Neural progenitor cell (in vitro differentiated cells): ENCODE data around the gene CREG2. TPM values are rescaled to one million over a fixed set of nuclear protein-coding genes. Genes with fewer than 3 reads are reported as not detected.

Experiments
- DNase-seq: peaks from one replicate; pipeline ENCODE4 v3.0.0-alpha.2; 2016; ENCODE audit warnings: low spot score
- H2AFZ ChIP-seq: fragments of 200-600 bp; sonication (generic); replicated peaks from 2 replicates; pipeline ENCODE4 v1.6.1; 2016; ENCODE audit warnings: antibody characterized with exemption
- H3F3A ChIP-seq: fragments of 200-600 bp; sonication (generic); 2 replicates; pipeline ENCODE4 v1.6.1; 2016; ENCODE audit warnings: antibody characterized with exemption, low read depth
- H3K27ac ChIP-seq: fragments of 200-600 bp; sonication (generic); 2 replicates; pipeline ENCODE4 v1.5.1; 2016; ENCODE audit warnings: mild to moderate bottlenecking
- H3K27me3 ChIP-seq: fragments of 200-600 bp; sonication (generic); 2 replicates; pipeline ENCODE4 v1.6.1; 2016; ENCODE audit warnings: mild to moderate bottlenecking, moderate library complexity
- H3K36me3 ChIP-seq: fragments of 200-600 bp; sonication (generic); 2 replicates; pipeline ENCODE4 v1.5.1; 2016
- H3K4me1 ChIP-seq: fragments of 200-600 bp; sonication (generic); 2 replicates; pipeline ENCODE4 v1.6.1; 2016; ENCODE audit warnings: mixed run types
- H3K4me2 ChIP-seq: fragments of 200-600 bp; sonication (generic); 2 replicates; pipeline ENCODE4 v1.6.1; 2016
- H3K4me3 ChIP-seq: fragments of 200-600 bp; sonication (generic); 2 replicates; pipeline ENCODE4 v1.5.1; 2016
- H3K79me2 ChIP-seq: fragments of 200-600 bp; sonication (generic); 2 replicates; pipeline ENCODE4 v1.6.1; 2016; ENCODE audit warnings: low read depth
- H3K9ac ChIP-seq: fragments of 200-600 bp; sonication (generic); 2 replicates; pipeline ENCODE4 v1.6.1; 2016
- H3K9me3 ChIP-seq: fragments of 200-600 bp; sonication (generic); 2 replicates; pipeline ENCODE4 v1.5.1; 2016; ENCODE audit warnings: low read depth
- H4K20me1 ChIP-seq: fragments of 200-600 bp; sonication (generic); 2 replicates; pipeline ENCODE4 v1.6.1; 2016; ENCODE audit warnings: low read depth
- H3K27ac Mint-ChIP-seq: 3 replicates; pipeline ENCODE4 v1.8.0; 2021; ENCODE audit warnings: mixed read lengths
- H3K27me3 Mint-ChIP-seq: 2 replicates; pipeline ENCODE4 v1.8.0; 2022; ENCODE audit warnings: low read depth, mild to moderate bottlenecking, inconsistent platforms, moderate library complexity, mixed read lengths; ENCODE audit not compliant: insufficient read depth
- H3K36me3 Mint-ChIP-seq: 3 replicates; pipeline ENCODE4 v1.8.0; 2021; ENCODE audit warnings: mixed read lengths
- H3K4me1 Mint-ChIP-seq: 3 replicates; pipeline ENCODE4 v1.8.0; 2021; ENCODE audit warnings: mixed read lengths
- H3K4me3 Mint-ChIP-seq: 3 replicates; pipeline ENCODE4 v1.8.0; 2021; ENCODE audit warnings: mild to moderate bottlenecking, moderate library complexity, mixed read lengths
- H3K9me3 Mint-ChIP-seq: 3 replicates; pipeline ENCODE4 v1.8.0; 2020; ENCODE audit warnings: mixed read lengths
- EZH2 ChIP-seq: fragments of 200-600 bp; sonication (generic); IDR thresholded peaks from 2 replicates; pipeline ENCODE4 v1.6.1; 2017; ENCODE audit warnings: antibody characterized with exemption, mild to moderate bottlenecking, moderate library complexity
- EZH2phosphoT487 ChIP-seq: fragments of 200-600 bp; sonication (generic); IDR thresholded peaks from 2 replicates; pipeline ENCODE4 v1.6.1; 2017; ENCODE audit warnings: antibody characterized with exemption
- total RNA-seq: library from RNA; depleted of rRNA; stranded (reverse); fragments of >200 nt; gene quantifications from 2 replicates; pipeline ENCODE4 v1.2.3, GENCODE V29; 2015; ENCODE audit warnings: low replicate concordance
- TF ChIP-seq, protein P1 (sequence below): fragments of 200-600 bp; sonication (generic); IDR thresholded peaks from 2 replicates; pipeline ENCODE4 v1.5.1; 2017; ENCODE audit warnings: antibody characterized with exemption, mild to moderate bottlenecking

The CREG2 gene
- total RNA-seq, 1 donor from 2014 or later = not detected

DNA sequence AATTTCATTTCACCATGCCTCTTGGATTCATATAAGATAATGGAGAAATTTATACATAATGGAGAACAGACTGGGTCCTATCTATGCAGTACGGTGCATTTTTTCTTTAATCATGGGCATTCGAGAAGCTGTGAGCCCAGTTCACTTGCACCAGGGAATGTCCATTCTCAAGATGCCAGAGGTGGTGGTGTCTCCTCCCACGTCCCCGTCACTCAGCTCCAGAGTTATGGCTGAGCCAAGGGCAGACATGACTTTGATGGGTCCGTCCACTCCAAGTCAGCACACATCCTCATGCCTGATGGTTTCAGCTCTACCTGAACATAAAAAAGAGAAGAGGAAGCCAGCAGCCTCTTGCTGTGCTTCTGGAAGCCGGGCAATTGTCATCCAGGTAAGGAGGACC, 42.1 kb upstream of the CREG2 start:
- Histone ChIP-seq H3F3A (no peaks in the 10 kb centered on the region), H3K27ac (no peak overlapping the region), H2AFZ (no peak overlapping the region), H3K27me3 (peaks cover 7% of the 10 kb centered on the region), H3K79me2 (no peaks in the 10 kb centered on the region), H3K4me3 (no peak overlapping the region), H3K9me3 (no peaks in the 10 kb centered on the region), H3K4me2 (no peak overlapping the region), H3K4me1 (no peaks in the 10 kb centered on the region), H3K36me3 (no peaks in the 10 kb centered on the region), H4K20me1 (no peaks in the 10 kb centered on the region), H3K9ac (no peak overlapping the region)
- Mint-ChIP-seq H3K36me3 (no peaks in the 10 kb centered on the region), H3K27me3 (peaks cover 2% of the 10 kb centered on the region), H3K27ac (no peak overlapping the region), H3K9me3 (peaks cover 7% of the 10 kb centered on the region), H3K4me1 (peaks cover 4% of the 10 kb centered on the region), H3K4me3 (no peak overlapping the region)
- no peak for TF ChIP-seq EZH2phosphoT487
- DNase-seq = no peak

DNA sequence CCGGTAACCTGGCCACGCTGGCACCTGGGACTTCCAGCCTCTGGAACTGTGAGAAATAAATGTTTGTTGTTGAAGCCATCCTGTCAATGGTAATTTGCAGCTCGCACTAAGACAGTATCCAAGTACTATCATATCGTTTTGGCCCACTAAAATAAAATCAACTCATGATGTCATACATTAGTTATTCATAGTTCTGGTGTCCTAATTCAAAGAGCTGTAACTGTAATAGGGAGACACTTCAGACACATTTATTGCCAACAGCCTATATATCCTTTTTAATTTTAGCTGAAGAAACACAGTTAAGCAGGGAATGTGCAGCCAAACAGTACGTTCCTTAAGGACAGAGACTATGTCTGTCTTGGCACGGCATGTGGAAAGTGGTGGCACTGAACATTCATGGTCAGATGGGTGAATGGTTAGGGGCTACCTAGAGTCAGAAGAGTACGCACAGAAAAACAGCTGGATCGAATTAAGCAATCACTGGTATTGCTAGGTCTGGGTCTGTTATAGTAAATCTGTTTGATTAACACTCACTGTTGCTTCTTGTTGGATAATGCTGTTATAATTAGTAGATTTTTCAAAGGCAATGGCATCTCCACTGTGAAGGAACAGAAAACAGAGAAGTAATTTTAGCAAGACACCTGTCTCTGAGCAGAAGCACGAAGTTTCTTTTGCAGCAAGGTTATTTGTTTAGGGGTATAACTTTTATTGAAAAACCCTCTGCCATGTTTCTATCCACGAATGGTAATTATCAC, 41.3 kb upstream of the CREG2 start:
- no peak overlapping the region for H3K27ac ChIP-seq
- no peaks in the 10 kb centered on the region for H3F3A ChIP-seq
- peaks cover 7% of the 10 kb centered on the region for H3K9me3 Mint-ChIP-seq
- H3K27me3 Mint-ChIP-seq = peaks cover 2% of the 10 kb centered on the region
- H3K27ac Mint-ChIP-seq = no peak overlapping the region
- TF ChIP-seq EZH2 (no peak), EZH2phosphoT487 (no peak)
- TF ChIP-seq, protein P1, sequence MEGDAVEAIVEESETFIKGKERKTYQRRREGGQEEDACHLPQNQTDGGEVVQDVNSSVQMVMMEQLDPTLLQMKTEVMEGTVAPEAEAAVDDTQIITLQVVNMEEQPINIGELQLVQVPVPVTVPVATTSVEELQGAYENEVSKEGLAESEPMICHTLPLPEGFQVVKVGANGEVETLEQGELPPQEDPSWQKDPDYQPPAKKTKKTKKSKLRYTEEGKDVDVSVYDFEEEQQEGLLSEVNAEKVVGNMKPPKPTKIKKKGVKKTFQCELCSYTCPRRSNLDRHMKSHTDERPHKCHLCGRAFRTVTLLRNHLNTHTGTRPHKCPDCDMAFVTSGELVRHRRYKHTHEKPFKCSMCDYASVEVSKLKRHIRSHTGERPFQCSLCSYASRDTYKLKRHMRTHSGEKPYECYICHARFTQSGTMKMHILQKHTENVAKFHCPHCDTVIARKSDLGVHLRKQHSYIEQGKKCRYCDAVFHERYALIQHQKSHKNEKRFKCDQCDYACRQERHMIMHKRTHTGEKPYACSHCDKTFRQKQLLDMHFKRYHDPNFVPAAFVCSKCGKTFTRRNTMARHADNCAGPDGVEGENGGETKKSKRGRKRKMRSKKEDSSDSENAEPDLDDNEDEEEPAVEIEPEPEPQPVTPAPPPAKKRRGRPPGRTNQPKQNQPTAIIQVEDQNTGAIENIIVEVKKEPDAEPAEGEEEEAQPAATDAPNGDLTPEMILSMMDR = no peak
- no peak overlapping the region for H2AFZ ChIP-seq
- no peaks in the 10 kb centered on the region for H3K36me3 Mint-ChIP-seq
- no peaks in the 10 kb centered on the region for H3K4me1 Mint-ChIP-seq
- no peaks in the 10 kb centered on the region for H4K20me1 ChIP-seq
- no peaks in the 10 kb centered on the region for H3K27me3 ChIP-seq
- no peak overlapping the region for H3K9ac ChIP-seq
- H3K4me2 ChIP-seq = no peak overlapping the region
- H3K9me3 ChIP-seq = no peaks in the 10 kb centered on the region
- no peak for DNase-seq
- no peak overlapping the region for H3K4me3 ChIP-seq
- H3K4me1 ChIP-seq = no peaks in the 10 kb centered on the region
- H3K36me3 ChIP-seq = no peaks in the 10 kb centered on the region
- no peak overlapping the region for H3K4me3 Mint-ChIP-seq
- no peaks in the 10 kb centered on the region for H3K79me2 ChIP-seq

DNA sequence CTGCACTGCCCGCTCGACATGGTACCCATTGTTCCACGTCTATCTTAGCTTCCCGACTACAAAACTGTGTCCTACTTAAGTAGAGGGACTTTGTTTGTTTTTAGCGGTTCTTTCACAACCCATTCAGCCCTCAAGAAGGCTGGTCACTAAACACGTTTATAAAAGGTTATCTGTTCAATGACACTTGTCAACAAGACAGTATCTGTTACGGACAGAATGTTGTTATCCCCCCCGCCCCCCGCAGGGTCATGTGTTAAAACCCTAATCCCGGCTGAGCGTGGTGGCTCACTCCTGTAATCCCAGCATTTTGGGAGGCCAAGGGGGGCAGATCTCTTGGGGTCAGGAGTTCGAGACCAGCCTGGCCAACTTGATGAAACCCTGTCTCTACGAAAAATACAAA, 40.4 kb upstream of the CREG2 start:
- Mint-ChIP-seq H3K36me3 (no peaks in the 10 kb centered on the region), H3K9me3 (peaks cover 7% of the 10 kb centered on the region), H3K4me1 (no peaks in the 10 kb centered on the region), H3K27me3 (peaks cover 2% of the 10 kb centered on the region), H3K4me3 (no peak overlapping the region), H3K27ac (no peak overlapping the region)
- no peaks in the 10 kb centered on the region for H3F3A ChIP-seq
- no peak overlapping the region for H3K4me2 ChIP-seq
- H3K79me2 ChIP-seq = no peaks in the 10 kb centered on the region
- no peak overlapping the region for H3K9ac ChIP-seq
- H3K4me3 ChIP-seq = no peak overlapping the region
- H3K27ac ChIP-seq = no peak overlapping the region
- no peak for TF ChIP-seq EZH2
- TF ChIP-seq, protein P1 = no peak
- TF ChIP-seq EZH2phosphoT487 = no peak
- H4K20me1 ChIP-seq = no peaks in the 10 kb centered on the region
- no peak for DNase-seq
- no peak overlapping the region for H2AFZ ChIP-seq
- H3K9me3 ChIP-seq = no peaks in the 10 kb centered on the region
- no peaks in the 10 kb centered on the region for H3K36me3 ChIP-seq
- H3K27me3 ChIP-seq = no peaks in the 10 kb centered on the region
- no peaks in the 10 kb centered on the region for H3K4me1 ChIP-seq

DNA sequence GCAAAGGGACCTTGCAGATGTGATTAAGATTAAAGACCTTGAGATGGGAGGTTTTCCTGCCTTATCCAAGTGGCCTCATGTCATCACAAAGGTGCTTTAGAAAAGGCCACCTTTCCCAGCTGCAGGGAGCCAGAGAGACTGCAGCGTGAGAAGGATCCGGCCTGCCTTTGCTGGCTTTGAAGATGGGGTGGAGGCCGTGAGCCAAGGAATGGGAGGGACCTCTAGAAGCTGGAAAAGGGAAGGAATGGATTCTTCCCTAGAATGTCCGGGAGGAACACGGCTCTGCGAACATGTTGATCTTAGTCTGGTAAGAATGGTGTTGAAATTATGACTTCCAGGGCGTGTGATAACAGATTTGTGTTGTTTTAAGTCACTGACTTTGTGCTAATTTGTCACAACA, 39.9 kb upstream of the CREG2 start:
- Histone ChIP-seq H3K27ac (no peak overlapping the region), H3K9ac (no peak overlapping the region), H3F3A (no peaks in the 10 kb centered on the region), H3K79me2 (no peaks in the 10 kb centered on the region), H3K27me3 (no peaks in the 10 kb centered on the region), H3K36me3 (no peaks in the 10 kb centered on the region), H3K4me2 (no peak overlapping the region), H3K4me1 (no peaks in the 10 kb centered on the region), H2AFZ (no peak overlapping the region), H4K20me1 (no peaks in the 10 kb centered on the region), H3K4me3 (no peak overlapping the region), H3K9me3 (no peaks in the 10 kb centered on the region)
- Mint-ChIP-seq H3K9me3 (peaks cover 7% of the 10 kb centered on the region), H3K27me3 (peaks cover 1% of the 10 kb centered on the region), H3K4me3 (no peak overlapping the region), H3K27ac (no peak overlapping the region), H3K4me1 (no peaks in the 10 kb centered on the region), H3K36me3 (no peaks in the 10 kb centered on the region)
- no peak for DNase-seq
- TF ChIP-seq EZH2phosphoT487 (no peak), EZH2 (no peak)
- TF ChIP-seq, protein P1 = no peak
